Spleen (tissue), 11 donors: ENCODE data around the gene PRKCE. TPM values are rescaled to one million over a fixed set of nuclear protein-coding genes. Genes with fewer than 3 reads are reported as not detected.

ENCODE experiments used
- DNase-seq: peaks from one replicate; pipeline ENCODE4 v3.0.0-alpha.2; 2020
- H3K27ac ChIP-seq, 8 donors: fragments of 200-600 bp; sonication (generic) in 7 of 8; 1 replicate in 4 of 8; 2 replicates in 4 of 8; pipeline versions ENCODE4 v1.5.0 to v1.8.0; 2016 to 2021; ENCODE audit warnings: inconsistent platforms in 4 of 8, mild to moderate bottlenecking in 4 of 8, moderate library complexity in 1 of 8
- H3K27me3 ChIP-seq, 7 donors: fragments of 200-600 bp; sonication (generic) in 6 of 7; replicated peaks in 1 of 7; 1 replicate in 4 of 7; 2 replicates in 3 of 7; pipeline versions ENCODE4 v1.5.0 to v1.8.0; 2016 to 2021; ENCODE audit warnings: inconsistent platforms in 3 of 7, mild to moderate bottlenecking in 1 of 7
- H3K36me3 ChIP-seq, 6 donors: fragments of 200-600 bp; sonication (generic) in 5 of 6; 1 replicate in 4 of 6; 2 replicates in 2 of 6; pipeline versions ENCODE4 v1.5.0 to v1.8.0; 2016 to 2021; ENCODE audit warnings: inconsistent platforms in 2 of 6
- H3K4me1 ChIP-seq, 6 donors: fragments of 200-600 bp; sonication (generic) in 5 of 6; 1 replicate in 3 of 6; 2 replicates in 3 of 6; pipeline versions ENCODE4 v1.5.0 to v1.8.0; 2016 to 2021; ENCODE audit warnings: inconsistent platforms in 3 of 6
- H3K4me3 ChIP-seq, 8 donors: fragments of 200-600 bp; sonication (generic) in 7 of 8; 1 replicate in 4 of 8; 2 replicates in 4 of 8; pipeline versions ENCODE4 v1.5.0 to v1.8.0; 2016 to 2021; ENCODE audit warnings: inconsistent platforms in 4 of 8, mild to moderate bottlenecking in 4 of 8, moderate library complexity in 2 of 8
- H3K9me3 ChIP-seq, 8 donors: fragments of 200-600 bp; sonication (generic) in 7 of 8; 1 replicate in 4 of 8; 2 replicates in 4 of 8; pipeline versions ENCODE4 v1.5.0 to v1.8.0; 2016 to 2021; ENCODE audit warnings: inconsistent platforms in 4 of 8
- CTCF ChIP-seq, 11 experiments: fragments of 200-600 bp in 7 of 11; fragments of 450-650 bp in 4 of 11; sonication (generic) in 4 of 11; IDR thresholded peaks in 8 of 11; conservative IDR thresholded peaks in 3 of 11; 1 replicate in 7 of 11; 2 replicates in 4 of 11; pipeline versions ENCODE4 v1.4.0 to v1.8.0; 2016 to 2021; ENCODE audit warnings: antibody characterized with exemption in 11 of 11, inconsistent platforms in 4 of 11, mild to moderate bottlenecking in 1 of 11
- POLR2A ChIP-seq, 3 donors: fragments of 450-650 bp; IDR thresholded peaks; one replicate each; pipeline ENCODE4 v1.5.1; 2017; ENCODE audit warnings: antibody characterized with exemption in 3 of 3, mild to moderate bottlenecking in 1 of 3
- POLR2AphosphoS5 ChIP-seq, 3 donors: sonication (generic); formaldehyde crosslinking; IDR thresholded peaks; one replicate each; pipeline ENCODE4 v1.5.1; 2017; ENCODE audit warnings: antibody characterized with exemption in 3 of 3
- WGBS, 5 donors: extraction: QIAGEN DNeasy Blood & Tissue Kit in 3 of 5; methylation state at CpG; one replicate each; pipeline versions ENCODE4 v1.1.5 to v1.1.7; 2013 to 2018; 5-methylcytosine and 5-hydroxymethylcytosine counted together
- intact Hi-C: fragments of 100-400 bp; cut with DNase I; formaldehyde crosslinking; loops from one replicate; pipeline ENCODE4 v1.15.0; 2023; ENCODE audit warnings: low total_unique reads
- polyA plus RNA-seq, 3 donors: library from polyadenylated mRNA; stranded (reverse); fragments of 200-250 nt; gene quantifications; one replicate each; pipeline ENCODE4 v1.2.1, GENCODE V29; 2013
- total RNA-seq, 7 donors: library from RNA; depleted of rRNA in 3 of 7; stranded (reverse); fragments of >200 nt in 3 of 7; fragmentation: NEBNext Ultra II Directional in 4 of 7; extraction: Animal tissue kit (Norgen Biotek cat#: 25700) in 4 of 7; gene quantifications; one replicate each; pipeline versions ENCODE4 v1.1.0 to v1.2.1, GENCODE V29; 2016 to 2021
- donor health status: healthy with polysubstance abuse.
- donor health status: DM: no; HTN: no; CAD: no; lungs with moderate emphysema.
- donor health status: DM: no; HTN: no; CAD: no.
- donor health status: Bipolar disorder and iron deficiency.
- donor health status: healthy.
- donor health status: DM: no; HTN: no; CAD: no.
- donor health status: DM: yes; HTN: yes; CAD: no.

PRKCE gene
- total and polyA plus RNA-seq, 10 donors: 2.5 to 43.6 (median 18.8) TPM

GRCh38 chr2:46230677-46231425 is 579.4 kb downstream of the PRKCE start:
- TF ChIP-seq CTCF (IDR thresholded peaks at IDR 0.05 in 8 of 11, conservative IDR thresholded peaks at IDR 0.05 in 3 of 11): no peak
- no peak for TF ChIP-seq POLR2A (IDR thresholded peaks at IDR 0.05)
- no peak for TF ChIP-seq POLR2AphosphoS5 (IDR thresholded peaks at IDR 0.05)
- no peaks in the 10 kb centered on the region for H3K36me3 ChIP-seq
- peak overlapping the region in 1 of 8 donors; percentile 25 for H3K27ac ChIP-seq
- intact Hi-C loops: no loop called here
- H3K4me1 ChIP-seq: peaks cover 0 to 19% (median 10%) of the 10 kb centered on the region in 6 donors
- no peaks in the 10 kb centered on the region for H3K27me3 ChIP-seq
- peak; percentile 53 for DNase-seq
- 67 to 77% (median 73%) methylated on average over 4 of the region's 4 CpGs for WGBS, 5 donors
- no peak overlapping the region for H3K4me3 ChIP-seq
- H3K9me3 ChIP-seq: no peaks in the 10 kb centered on the region

GRCh38 chr2:46231721-46232120 is 580.2 kb downstream of the PRKCE start:
- WGBS, 5 donors: 90 to 96% (median 91%) methylated on average over 5 of the region's 5 CpGs
- Histone ChIP-seq H3K36me3 (no peaks in the 10 kb centered on the region), H3K9me3 (no peaks in the 10 kb centered on the region), H3K4me1 (peaks cover 0 to 19% (median 9%) of the 10 kb centered on the region in 6 donors), H3K27ac (no peak overlapping the region), H3K4me3 (no peak overlapping the region), H3K27me3 (no peaks in the 10 kb centered on the region)
- DNase-seq: no peak
- no peak for TF ChIP-seq POLR2A (IDR thresholded peaks at IDR 0.05)
- TF ChIP-seq CTCF (IDR thresholded peaks at IDR 0.05 in 8 of 11, conservative IDR thresholded peaks at IDR 0.05 in 3 of 11): no peak
- no peak for TF ChIP-seq POLR2AphosphoS5 (IDR thresholded peaks at IDR 0.05)
- intact Hi-C loops: no loop called here

DNA sequence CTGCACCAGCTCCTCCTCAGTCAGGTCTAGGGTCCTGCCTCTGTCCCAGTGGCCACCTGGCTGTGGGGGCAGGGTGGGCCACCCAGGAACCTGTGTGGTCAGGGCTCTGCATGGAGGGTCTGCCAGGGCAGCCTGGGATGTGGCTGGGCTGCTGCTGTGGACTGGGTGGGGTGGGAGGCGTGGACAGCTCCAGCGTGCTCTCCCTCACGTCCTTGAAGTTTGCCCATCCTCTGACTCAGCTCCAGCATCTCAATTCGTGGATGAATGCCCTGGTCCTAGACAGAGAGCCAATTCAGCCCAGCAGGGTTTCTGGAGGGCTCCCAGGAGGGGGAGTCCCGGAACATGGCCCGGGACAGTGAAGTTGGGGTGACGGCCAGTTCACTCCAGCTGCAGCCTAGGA is 581.4 kb downstream of the PRKCE start:
- H3K9me3 ChIP-seq: no peaks in the 10 kb centered on the region
- peaks cover 0 to 19% (median 9%) of the 10 kb centered on the region in 6 donors for H3K4me1 ChIP-seq
- H3K27ac ChIP-seq: no peak overlapping the region
- H3K27me3 ChIP-seq: no peaks in the 10 kb centered on the region
- peak; percentile 68 for DNase-seq
- no peak for TF ChIP-seq CTCF (IDR thresholded peaks at IDR 0.05 in 8 of 11, conservative IDR thresholded peaks at IDR 0.05 in 3 of 11)
- no peak for TF ChIP-seq POLR2A (IDR thresholded peaks at IDR 0.05)
- no peak for TF ChIP-seq POLR2AphosphoS5 (IDR thresholded peaks at IDR 0.05)
- no peaks in the 10 kb centered on the region for H3K36me3 ChIP-seq
- H3K4me3 ChIP-seq: no peak overlapping the region
- intact Hi-C loops: no loop called here
- WGBS, 5 donors: 73 to 88% (median 78%) methylated on average over 7 of the region's 7 CpGs

GRCh38 chr2:46236006-46236875 is 584.8 kb downstream of the PRKCE start:
- Histone ChIP-seq H3K9me3 (no peaks in the 10 kb centered on the region), H3K27ac (no peak overlapping the region), H3K4me1 (peaks cover 0 to 10% (median 0%) of the 10 kb centered on the region in 6 donors), H3K27me3 (no peaks in the 10 kb centered on the region), H3K36me3 (no peaks in the 10 kb centered on the region), H3K4me3 (no peak overlapping the region)
- DNase-seq: no peak
- whole genome bisulfite sequencing, 5 donors: 72 to 82% (median 75%) methylated on average over 4 of the region's 4 CpGs
- intact Hi-C loops: no loop called here
- no peak for TF ChIP-seq POLR2A (IDR thresholded peaks at IDR 0.05)
- TF ChIP-seq CTCF (IDR thresholded peaks at IDR 0.05 in 8 of 11, conservative IDR thresholded peaks at IDR 0.05 in 3 of 11): no peak
- TF ChIP-seq POLR2AphosphoS5 (IDR thresholded peaks at IDR 0.05): no peak
